Body of pancreas (tissue), 4 donors: ENCODE data around the gene KRT1.

Experiments used
- POLR2A ChIP-seq, 3 donors: fragments of 450-650 bp; IDR thresholded peaks; one replicate each; pipeline ENCODE4 v1.6.1; 2016; ENCODE audit warnings: antibody characterized with exemption in 3 of 3, mild to moderate bottlenecking in 2 of 3
- TF ChIP-seq, protein P1 (sequence below), 7 experiments: fragments of 450-650 bp in 4 of 7; fragments of 200-600 bp in 3 of 7; sonication (generic) in 3 of 7; IDR thresholded peaks; one replicate each; pipeline ENCODE4 v1.5.1; 2016 to 2019; ENCODE audit warnings: antibody characterized with exemption in 7 of 7

- TF ChIP-seq, protein P1, sequence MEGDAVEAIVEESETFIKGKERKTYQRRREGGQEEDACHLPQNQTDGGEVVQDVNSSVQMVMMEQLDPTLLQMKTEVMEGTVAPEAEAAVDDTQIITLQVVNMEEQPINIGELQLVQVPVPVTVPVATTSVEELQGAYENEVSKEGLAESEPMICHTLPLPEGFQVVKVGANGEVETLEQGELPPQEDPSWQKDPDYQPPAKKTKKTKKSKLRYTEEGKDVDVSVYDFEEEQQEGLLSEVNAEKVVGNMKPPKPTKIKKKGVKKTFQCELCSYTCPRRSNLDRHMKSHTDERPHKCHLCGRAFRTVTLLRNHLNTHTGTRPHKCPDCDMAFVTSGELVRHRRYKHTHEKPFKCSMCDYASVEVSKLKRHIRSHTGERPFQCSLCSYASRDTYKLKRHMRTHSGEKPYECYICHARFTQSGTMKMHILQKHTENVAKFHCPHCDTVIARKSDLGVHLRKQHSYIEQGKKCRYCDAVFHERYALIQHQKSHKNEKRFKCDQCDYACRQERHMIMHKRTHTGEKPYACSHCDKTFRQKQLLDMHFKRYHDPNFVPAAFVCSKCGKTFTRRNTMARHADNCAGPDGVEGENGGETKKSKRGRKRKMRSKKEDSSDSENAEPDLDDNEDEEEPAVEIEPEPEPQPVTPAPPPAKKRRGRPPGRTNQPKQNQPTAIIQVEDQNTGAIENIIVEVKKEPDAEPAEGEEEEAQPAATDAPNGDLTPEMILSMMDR (IDR thresholded peaks at IDR 0.05): no peak
- TF ChIP-seq POLR2A (IDR thresholded peaks at IDR 0.05): no peak
Measured at GRCh38 chr12:52663420-52663819, 16.8 kb downstream of the KRT1 start.
